ENCODE measurements around the gene ELP1.
A peak's percentile ranks its signal among the peaks of the same experiment; 100 is the strongest.
"Not testable (repeated sequence)": the region's sequence is repeated elsewhere in the genome, so short reads cannot be mapped to it uniquely, and the experiment has no call there.

The ELP1 gene

DNA sequence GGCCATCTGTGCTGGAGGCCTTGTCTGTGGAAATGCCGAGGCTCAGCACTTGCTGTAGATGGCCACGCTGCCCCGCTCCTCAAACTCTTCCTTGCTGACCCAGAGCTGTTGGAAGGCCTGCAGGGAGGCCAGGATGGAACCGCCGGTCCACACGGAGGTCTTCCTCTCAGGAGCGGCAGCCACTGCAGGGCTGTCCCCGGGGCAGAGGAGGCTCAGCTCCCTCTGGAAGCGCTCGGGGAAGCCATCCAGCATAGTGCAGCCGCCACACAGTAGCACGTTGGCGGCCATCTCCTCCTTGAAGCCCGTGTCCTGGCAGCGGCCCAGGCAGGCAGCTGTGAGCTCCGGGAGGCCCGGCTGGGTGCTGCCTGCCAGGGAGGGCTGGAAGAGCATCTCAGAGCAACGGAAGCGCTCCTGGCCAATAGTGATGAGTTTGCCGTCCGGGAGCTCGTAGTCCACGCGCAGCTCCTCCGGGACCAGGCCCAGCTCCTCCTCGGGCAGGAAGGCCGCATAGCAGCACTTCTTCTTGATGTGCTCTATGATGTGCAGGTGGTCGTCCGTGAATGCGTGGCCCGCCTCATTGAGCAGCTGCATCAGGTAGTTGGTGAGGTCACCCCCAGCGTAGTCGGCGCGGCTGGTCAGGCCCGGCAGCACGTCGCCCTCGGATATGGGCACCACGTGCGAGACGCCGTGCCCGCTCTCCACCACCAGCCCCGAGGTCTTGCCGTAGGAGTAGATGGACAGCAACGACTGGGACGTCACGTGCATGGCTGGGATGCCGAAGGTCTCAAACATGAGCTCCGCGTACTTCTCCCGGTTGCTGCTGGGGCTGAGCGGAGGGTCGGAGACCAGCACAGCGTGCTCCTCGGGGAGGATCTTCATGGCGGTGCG is 79.0 kb downstream of the ELP1 start:
- DNase-seq = no peak
- TF ChIP-seq, protein P1, sequence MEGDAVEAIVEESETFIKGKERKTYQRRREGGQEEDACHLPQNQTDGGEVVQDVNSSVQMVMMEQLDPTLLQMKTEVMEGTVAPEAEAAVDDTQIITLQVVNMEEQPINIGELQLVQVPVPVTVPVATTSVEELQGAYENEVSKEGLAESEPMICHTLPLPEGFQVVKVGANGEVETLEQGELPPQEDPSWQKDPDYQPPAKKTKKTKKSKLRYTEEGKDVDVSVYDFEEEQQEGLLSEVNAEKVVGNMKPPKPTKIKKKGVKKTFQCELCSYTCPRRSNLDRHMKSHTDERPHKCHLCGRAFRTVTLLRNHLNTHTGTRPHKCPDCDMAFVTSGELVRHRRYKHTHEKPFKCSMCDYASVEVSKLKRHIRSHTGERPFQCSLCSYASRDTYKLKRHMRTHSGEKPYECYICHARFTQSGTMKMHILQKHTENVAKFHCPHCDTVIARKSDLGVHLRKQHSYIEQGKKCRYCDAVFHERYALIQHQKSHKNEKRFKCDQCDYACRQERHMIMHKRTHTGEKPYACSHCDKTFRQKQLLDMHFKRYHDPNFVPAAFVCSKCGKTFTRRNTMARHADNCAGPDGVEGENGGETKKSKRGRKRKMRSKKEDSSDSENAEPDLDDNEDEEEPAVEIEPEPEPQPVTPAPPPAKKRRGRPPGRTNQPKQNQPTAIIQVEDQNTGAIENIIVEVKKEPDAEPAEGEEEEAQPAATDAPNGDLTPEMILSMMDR (IDR thresholded peaks at IDR 0.05; ENCODE audit: low read depth, low read length) = no peak
- no peaks in the 10 kb centered on the region for H3K27me3 ChIP-seq (ENCODE audit: insufficient read depth, low read depth, severe bottlenecking)
- H3K9me3 ChIP-seq (ENCODE audit: severe bottlenecking) = no peaks in the 10 kb centered on the region
- H3K27ac ChIP-seq = no peak overlapping the region
- no peaks in the 10 kb centered on the region for H3K36me3 ChIP-seq
- no peak overlapping the region for H3K4me3 ChIP-seq (ENCODE audit: low read depth, low read length)

DNA sequence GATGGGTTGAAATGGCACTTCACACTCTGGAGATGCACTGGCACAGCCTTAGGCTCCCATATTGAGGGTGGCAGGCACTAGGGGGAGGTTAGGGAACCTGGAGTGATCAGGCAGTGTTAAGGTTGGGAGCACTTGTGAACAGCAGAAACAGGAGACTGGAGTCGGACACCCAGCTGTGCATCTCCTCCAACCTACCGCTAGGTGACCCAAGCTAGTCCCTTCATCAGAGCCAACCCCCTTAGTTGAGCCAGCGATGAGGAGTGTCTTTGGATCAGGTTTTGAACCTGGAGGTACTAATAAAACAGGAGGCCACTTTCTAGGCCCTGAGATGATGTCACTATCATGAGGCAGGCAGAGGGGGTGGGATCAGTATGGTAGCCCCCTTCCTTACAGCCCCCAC is 79.8 kb downstream of the ELP1 start:
- no peak for DNase-seq
- Histone ChIP-seq H3K27ac (no peak overlapping the region), H3K36me3 (no peaks in the 10 kb centered on the region), H3K27me3 (ENCODE audit: insufficient read depth, low read depth, severe bottlenecking) (no peaks in the 10 kb centered on the region), H3K4me3 (ENCODE audit: low read depth, low read length) (no peak overlapping the region), H3K9me3 (ENCODE audit: severe bottlenecking) (no peaks in the 10 kb centered on the region)
- TF ChIP-seq, protein P1 (IDR thresholded peaks at IDR 0.05; ENCODE audit: low read depth, low read length) = no peak

DNA sequence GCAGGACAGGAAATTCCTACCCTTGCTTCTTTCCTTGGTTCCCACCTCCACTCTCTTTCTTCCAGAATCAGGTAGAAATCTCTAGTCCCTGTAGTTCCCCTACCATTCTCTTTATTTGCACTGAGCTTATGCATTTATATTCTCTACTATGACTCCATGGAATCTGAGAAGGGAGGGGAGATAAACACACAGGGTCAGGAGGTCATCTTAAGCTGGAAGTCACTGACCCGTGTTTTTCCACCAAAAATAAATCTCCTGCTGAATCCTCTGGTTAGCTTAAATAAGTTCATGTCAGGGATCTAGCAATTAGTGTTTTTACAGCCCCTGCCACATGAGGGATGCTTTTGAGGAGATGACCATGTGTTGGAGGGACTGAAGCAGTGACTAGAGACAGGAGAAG is 81.8 kb downstream of the ELP1 start:
- Histone ChIP-seq H3K9me3 (ENCODE audit: severe bottlenecking) (no peaks in the 10 kb centered on the region), H3K27me3 (ENCODE audit: insufficient read depth, low read depth, severe bottlenecking) (no peaks in the 10 kb centered on the region), H3K36me3 (no peaks in the 10 kb centered on the region), H3K4me3 (ENCODE audit: low read depth, low read length) (no peak overlapping the region), H3K27ac (no peak overlapping the region)
- DNase-seq = no peak
- TF ChIP-seq, protein P1 (IDR thresholded peaks at IDR 0.05; ENCODE audit: low read depth, low read length) = no peak

DNA sequence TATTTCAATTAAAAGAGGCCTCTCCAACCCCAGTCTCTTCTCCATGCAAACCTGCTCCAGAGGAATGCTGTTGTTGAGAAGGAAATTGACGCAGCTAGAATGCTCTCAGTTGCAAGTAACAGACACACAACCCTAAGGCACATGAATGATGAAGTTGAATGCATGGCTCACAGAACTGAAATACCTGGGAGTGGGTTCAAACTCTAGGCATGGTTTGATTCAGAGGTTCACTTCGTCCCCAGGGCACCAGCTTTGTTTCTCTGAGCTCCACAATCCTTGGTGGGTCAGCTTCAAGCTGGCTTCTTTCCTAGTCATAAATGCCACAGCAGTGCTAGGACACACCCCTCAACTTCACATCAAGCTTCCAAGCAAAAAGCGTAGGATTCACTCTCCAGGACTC is 82.8 kb downstream of the ELP1 start:
- H3K27ac ChIP-seq = no peak overlapping the region
- H3K36me3 ChIP-seq = no peaks in the 10 kb centered on the region
- DNase-seq = no peak
- H3K9me3 ChIP-seq (ENCODE audit: severe bottlenecking) = no peaks in the 10 kb centered on the region
- TF ChIP-seq, protein P1 (IDR thresholded peaks at IDR 0.05; ENCODE audit: low read depth, low read length) = no peak
- H3K4me3 ChIP-seq (ENCODE audit: low read depth, low read length) = no peak overlapping the region
- no peaks in the 10 kb centered on the region for H3K27me3 ChIP-seq (ENCODE audit: insufficient read depth, low read depth, severe bottlenecking)

DNA sequence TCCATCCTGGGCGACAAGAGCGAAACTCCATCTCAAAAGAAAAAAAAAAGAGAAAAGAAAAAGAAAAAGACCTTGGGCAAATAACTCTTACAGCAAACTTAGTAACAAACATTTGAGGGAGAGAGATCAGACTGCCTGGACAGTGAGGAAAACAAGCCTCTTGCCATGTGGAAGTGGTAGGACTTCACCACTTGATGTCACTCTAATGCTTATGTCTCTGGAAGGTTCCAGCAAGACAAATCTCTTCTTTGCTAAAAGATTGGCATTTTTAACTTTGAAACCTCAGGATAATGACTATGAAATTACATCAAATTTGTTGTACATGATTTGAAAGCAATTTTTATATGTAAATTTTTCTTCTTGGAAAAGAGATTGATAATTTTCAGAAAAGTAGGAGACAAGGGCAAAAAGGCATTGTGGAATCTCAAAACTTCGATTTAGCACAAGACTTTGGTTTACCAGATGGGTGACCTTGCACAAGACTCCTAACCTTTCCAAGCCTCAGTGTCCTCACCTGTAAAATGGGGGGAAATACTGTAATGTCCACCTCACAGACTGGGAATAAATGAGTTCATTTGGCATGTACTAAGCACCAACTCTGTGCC is 83.5 kb downstream of the ELP1 start:
- DNase-seq = no peak
- H3K27ac ChIP-seq = no peak overlapping the region
- TF ChIP-seq, protein P1 (IDR thresholded peaks at IDR 0.05; ENCODE audit: low read depth, low read length) = peak; percentile 50
- H3K36me3 ChIP-seq = no peaks in the 10 kb centered on the region
- H3K27me3 ChIP-seq (ENCODE audit: insufficient read depth, low read depth, severe bottlenecking) = no peaks in the 10 kb centered on the region
- H3K4me3 ChIP-seq (ENCODE audit: low read depth, low read length) = no peak overlapping the region
- H3K9me3 ChIP-seq (ENCODE audit: severe bottlenecking) = no peaks in the 10 kb centered on the region

- not testable (repeated sequence) for H3K9me3 ChIP-seq (ENCODE audit: severe bottlenecking); H3K36me3 ChIP-seq; H3K4me3 ChIP-seq (ENCODE audit: low read depth, low read length); H3K27me3 ChIP-seq (ENCODE audit: insufficient read depth, low read depth, severe bottlenecking); H3K27ac ChIP-seq; DNase-seq
These were observed 85.6 kb downstream of the ELP1 start for GRCh38 chr9:108848296-108848695.

Data from WERI-Rb-1 (cell line).